ENCODE data around the gene RASD2.

Gene RASD2

DNA sequence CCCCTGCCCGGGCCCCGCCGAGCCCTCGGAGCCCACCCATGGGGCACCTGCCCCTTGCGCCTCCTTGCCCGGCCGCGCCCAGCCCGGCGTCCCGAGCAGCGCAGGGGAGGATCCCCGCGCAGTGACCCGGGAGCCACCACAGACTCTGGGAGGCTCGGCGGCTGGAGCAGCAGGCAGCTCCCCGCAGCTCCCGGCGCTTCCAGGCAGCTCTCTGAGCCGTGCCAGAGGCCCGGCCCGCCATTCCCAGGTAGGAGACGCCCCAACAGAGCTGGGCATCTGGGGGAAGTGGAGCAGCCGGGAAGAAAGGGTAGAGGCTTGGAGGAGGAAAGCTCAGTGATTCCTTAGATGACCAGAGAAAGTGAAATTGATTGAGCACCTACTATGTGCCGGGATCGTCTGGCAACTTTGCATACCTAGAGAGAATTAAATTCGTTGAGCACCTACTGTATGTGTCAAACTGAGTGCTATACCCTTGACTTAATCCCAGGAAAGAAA is 670 bp downstream of the RASD2 start:
- DNase-seq (ENCODE audit: low spot score), result peak; percentile 55

DNA sequence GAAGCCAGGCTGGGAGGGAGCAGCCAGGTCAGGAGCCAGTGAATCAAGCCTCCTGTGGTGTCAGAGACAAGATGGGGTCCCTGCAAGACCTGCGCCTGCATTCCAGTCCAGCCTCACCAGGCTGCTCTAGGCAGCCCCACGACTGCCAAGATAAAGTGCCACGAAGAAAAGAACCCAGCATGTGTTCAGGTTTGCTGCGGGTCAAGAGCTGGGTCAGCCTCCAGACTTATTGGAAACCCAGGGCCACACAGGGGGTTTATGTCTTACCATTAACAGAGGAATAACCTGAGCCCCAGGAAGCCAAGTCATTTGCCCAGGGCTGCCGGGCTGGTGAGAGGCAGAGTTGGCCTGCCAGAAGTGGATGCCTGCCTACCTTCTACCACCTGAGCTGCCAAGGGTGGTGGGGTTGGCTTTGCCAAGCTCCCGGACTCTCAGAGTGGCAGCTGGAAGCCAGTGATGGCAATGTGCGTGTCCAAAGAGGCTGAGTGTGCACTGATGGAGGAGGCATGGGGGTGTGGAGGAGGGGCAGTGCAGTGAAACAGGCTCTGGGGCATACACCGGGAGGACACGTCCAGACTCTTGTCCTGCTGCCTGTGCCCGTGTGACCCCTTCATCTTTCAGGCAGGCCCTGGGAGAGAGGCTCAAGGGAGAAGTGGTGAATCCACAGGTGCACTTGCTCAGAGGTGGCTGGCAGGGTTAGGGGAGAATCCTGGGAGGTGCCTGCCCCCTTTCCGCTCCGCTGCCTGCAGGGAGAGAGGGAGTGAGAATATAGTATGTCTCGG is 1.7 kb downstream of the RASD2 start:
- DNase-seq (ENCODE audit: low spot score), result no peak

DNA sequence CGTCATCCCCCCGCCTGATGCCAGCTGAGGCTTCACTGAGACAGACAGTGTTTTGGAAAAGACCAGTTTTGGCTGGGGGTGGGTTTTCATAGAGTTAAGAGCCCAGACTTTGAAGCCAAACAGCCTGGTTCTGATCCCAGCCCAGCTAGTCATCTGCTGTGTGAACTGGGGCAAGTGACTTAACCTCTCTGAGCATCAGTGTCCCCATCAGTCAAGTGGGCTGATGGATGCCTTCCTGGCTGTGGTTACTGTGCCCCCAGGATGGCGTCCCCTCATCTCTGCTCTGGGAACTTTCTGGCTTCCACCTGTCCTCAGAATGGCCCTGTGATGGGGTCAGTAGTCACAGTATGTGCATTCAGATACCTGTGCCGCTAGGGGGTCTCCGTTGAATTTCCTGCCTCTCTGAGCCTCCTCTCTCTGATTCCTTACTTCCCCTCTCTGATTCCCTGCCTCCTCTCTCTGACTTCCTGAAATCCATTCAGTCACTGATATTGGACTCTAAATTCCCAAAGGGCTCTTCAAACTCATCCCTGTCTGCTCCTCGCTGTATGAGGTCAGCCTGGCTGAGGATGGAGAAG is 2.4 kb downstream of the RASD2 start:
- DNase-seq (ENCODE audit: low spot score), result no peak

DNA sequence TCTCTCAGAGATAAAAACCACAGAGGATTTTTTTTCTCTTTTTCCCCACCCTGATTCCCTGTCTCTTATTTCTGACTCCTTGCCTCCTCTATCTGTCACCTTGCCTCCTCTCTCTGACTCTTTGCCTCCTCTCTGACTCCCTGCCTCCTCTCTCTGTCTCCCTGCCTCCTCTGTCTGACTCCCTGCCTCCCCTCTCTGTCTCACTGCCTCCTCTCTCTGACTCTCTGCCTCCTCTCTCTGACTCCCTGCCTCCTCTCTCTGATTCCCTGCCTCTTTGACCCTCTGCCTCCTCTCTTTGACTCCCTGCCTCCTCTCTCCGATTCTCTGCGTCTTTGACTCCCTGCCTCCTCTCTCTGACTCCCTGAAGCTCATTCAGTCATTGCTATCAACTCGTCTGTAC is 3.1 kb downstream of the RASD2 start:
- no peak for DNase-seq (ENCODE audit: low spot score)

- no peak for DNase-seq (ENCODE audit: low spot score)
Measured at GRCh38 chr22:35544189-35544588, 3.6 kb downstream of the RASD2 start.

GRCh38 chr22:35544827-35545226 is 4.2 kb downstream of the RASD2 start:
- no peak for DNase-seq (ENCODE audit: low spot score)

DNA sequence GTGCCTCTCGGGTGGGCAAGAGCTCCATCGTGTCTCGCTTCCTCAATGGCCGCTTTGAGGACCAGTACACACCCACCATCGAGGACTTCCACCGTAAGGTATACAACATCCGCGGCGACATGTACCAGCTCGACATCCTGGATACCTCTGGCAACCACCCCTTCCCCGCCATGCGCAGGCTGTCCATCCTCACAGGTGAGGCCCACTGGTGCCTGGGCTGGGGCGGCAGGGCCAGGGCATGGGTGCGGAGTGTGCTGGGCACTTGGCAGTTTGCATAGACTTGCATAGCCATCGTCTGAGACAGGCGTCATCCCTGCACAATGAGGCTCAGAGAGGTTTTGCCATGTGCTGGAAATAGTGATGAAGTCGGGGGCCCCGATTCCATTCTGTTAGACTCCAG is 6.3 kb downstream of the RASD2 start:
- no peak for DNase-seq (ENCODE audit: low spot score)

GRCh38 chr22:35547987-35548721 is 7.5 kb downstream of the RASD2 start:
- no peak for DNase-seq (ENCODE audit: low spot score)

DNA sequence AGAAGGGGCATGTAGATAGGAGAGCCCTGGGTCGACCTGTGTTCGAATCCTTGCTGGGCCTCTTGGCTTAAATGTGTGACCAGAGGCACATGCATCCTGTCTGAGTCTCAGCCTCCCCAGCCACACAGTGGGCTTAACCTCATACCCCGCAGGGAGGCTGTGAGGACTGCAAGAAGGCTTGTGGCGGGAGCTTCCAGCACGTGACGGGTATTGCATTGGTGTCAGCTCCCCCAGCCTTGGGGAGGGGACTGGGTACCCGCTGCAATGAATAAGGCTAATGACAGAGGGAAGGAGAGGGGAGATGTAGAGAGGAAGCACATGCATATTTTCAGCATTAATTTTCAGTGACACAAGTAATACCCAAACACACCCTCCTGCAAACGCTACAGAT is 8.1 kb downstream of the RASD2 start:
- no peak for DNase-seq (ENCODE audit: low spot score)

GRCh38 chr22:35549328-35549727 is 8.7 kb downstream of the RASD2 start:
- no peak for DNase-seq (ENCODE audit: low spot score)

DNA sequence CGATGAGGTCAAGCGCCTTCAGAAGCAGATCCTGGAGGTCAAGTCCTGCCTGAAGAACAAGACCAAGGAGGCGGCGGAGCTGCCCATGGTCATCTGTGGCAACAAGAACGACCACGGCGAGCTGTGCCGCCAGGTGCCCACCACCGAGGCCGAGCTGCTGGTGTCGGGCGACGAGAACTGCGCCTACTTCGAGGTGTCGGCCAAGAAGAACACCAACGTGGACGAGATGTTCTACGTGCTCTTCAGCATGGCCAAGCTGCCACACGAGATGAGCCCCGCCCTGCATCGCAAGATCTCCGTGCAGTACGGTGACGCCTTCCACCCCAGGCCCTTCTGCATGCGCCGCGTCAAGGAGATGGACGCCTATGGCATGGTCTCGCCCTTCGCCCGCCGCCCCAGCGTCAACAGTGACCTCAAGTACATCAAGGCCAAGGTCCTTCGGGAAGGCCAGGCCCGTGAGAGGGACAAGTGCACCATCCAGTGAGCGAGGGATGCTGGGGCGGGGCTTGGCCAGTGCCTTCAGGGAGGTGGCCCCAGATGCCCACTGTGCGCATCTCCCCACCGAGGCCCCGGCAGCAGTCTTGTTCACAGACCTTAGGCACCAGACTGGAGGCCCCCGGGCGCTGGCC is 11.0 kb downstream of the RASD2 start:
- DNase-seq (ENCODE audit: low spot score), result no peak

GRCh38 chr22:35552196-35552842 is 11.7 kb downstream of the RASD2 start:
- peak; percentile 75 for DNase-seq (ENCODE audit: low spot score)

GRCh38 chr22:35552846-35553245 is 12.2 kb downstream of the RASD2 start:
- no peak for DNase-seq (ENCODE audit: low spot score)

DNA sequence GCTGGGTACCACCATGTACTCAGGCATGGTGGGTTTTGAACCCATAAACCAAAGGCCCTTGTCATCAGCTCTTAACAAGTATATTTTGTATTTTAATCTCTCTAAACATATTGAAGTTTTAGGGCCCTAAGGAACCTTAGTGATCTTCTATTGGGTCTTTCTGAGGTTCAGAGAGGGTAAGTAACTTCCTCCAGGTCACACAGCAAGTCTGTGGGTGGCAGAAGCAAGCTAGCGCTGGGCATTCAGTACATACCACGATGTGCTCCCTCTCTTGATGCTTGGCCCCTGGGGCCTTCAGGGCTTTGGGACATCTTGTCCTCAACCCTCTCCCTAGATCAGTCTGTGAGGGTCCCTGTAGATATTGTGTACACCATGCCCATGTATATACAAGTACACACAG is 12.7 kb downstream of the RASD2 start:
- no peak for DNase-seq (ENCODE audit: low spot score)

DNA sequence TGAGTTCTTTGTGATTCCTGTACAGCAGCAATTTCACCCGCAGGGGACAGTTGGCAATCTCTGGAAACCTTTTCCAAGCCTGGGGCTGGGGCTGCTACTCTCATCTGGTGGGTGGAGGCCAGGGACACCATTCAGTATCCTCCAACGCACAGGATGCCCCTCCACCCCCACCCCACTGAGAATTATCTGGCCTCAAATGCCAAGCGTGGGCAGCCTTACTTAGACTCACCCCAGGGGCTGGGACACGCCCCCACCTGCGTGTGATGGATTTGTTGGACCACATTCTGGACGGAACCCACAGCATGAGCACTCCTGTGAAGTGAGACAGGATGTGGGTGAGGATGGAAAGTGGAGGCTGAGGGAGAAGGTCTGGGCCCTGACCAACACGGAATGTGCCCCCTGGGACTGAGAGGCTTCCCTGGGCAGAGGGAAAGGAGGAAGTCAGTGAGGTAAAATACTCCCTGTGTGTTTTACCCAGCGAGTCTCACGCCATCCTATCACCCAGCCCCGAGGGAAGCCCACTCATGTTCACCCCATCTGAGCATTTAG is 13.7 kb downstream of the RASD2 start:
- no peak for DNase-seq (ENCODE audit: low spot score)

GRCh38 chr22:35555483-35555890 is 14.9 kb downstream of the RASD2 start:
- DNase-seq (ENCODE audit: low spot score), result peak; percentile 79

GRCh38 chr22:35555946-35556547 is 15.4 kb downstream of the RASD2 start:
- DNase-seq (ENCODE audit: low spot score), result no peak

- DNase-seq (ENCODE audit: low spot score), result no peak
Measured at GRCh38 chr22:35556666-35557065, 16.0 kb downstream of the RASD2 start.

DNA sequence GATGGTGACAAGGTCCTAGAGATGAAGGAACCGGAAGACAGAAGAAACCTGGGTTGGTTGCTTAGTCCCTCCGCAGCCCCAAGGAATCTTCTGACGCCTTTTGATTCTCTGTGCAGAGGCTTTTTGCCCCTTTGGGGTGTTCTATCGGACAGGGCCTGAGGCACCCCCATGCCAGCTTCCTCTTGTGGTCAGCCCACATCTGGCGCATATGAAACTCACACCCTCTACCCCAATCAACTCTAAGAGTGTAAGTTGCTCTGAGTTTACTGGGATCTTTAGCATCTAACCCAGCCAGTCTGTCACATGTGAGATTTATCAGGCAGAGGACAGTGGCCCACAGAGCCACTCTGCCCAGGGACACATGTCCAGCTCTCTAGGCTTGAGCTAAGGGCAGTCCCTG is 17.4 kb downstream of the RASD2 start:
- DNase-seq (ENCODE audit: low spot score), result no peak

DNA sequence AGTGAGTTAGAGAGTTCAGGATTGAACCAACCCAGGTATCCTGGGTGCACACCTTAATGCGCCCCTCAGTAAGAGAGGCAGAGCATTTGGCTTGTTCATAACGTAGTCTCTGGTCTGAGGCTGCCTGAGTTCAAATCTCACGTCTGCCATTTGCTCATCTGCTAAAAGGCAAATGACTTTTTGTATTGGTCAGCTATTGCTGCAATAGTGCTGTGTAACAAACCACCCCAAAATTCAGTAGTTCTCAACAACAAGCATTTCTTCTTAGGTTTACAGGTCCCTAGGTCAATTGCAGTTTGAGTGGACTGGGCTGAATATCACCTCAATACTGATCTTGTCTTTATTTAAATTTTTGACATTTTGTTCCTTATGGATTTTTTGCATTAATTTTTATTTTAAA is 18.1 kb downstream of the RASD2 start:
- DNase-seq (ENCODE audit: low spot score), result no peak

DNA sequence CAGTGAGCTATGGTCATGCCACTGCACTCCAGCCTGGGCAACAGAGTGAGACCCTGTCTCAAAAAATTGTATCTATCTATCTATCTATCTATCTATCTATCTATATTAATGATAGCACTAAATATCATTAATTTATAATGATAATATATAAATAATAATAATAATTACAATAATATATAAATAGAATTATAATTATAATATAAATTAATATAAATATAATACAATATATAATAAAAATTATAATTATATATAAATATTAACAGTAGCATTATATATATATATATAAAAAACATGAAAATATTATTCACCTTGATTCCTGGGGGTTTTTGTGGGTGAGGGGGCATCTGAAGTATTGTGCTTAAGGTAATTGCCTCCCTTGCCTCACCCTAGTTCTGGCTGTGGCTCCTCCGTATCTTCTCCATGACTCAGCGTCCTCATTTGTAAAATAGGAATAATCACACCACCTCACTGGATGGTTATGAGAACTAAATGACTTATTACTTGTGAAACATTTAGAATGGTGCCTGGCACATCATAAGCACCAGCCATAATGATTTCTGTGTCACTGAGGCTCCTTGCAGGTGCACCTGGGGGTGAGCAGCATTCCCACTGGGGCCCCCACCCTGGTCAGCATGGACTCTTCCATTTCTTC is 18.8 kb downstream of the RASD2 start:
- DNase-seq (ENCODE audit: low spot score), result no peak

Data from AG20443 (cell line).